PC-3 (cell line): ENCODE results near the gene CLTCL1. TPM values are rescaled to one million over a fixed set of nuclear protein-coding genes. Genes with fewer than 3 reads are reported as not detected.
A peak's percentile ranks its signal among the peaks of the same experiment; 100 is the strongest.

ENCODE experiments used
- ATAC-seq: fragments of 200-7000 bp; cut with Tn5 transposase; 2 replicates; pipeline ENCODE4 v1.9.1; 2020; ENCODE audit warnings: mild to moderate bottlenecking, moderate library complexity
- BruUV-seq: library from RNA; stranded (reverse); fragments of 400-500 nt; replicated peaks from 2 replicates; lab custom pipeline; 2021; lab: Mats Ljungman, UMichigan
- CTCF ChIA-PET: fragments of 300-600 bp; sonication (Branson Sonifier 250); formaldehyde crosslinking; loops from one replicate; lab custom pipeline; 2022; ENCODE audit warnings: antibody characterized with exemption; lab: Charles Lee
- POLR2A ChIA-PET: fragments of 300-600 bp; sonication (Branson Sonifier 250); formaldehyde crosslinking; loops from one replicate; lab custom pipeline; 2022; ENCODE audit warnings: antibody characterized with exemption; ENCODE audit not compliant: unreplicated experiment; lab: Charles Lee
- DNase-seq: peaks from one replicate; pipeline ENCODE4 v3.0.0-alpha.2; 2015
- H2AFZ ChIP-seq: fragments of 300-600 bp; sonication (generic); 2 replicates; pipeline ENCODE4 v1.6.0; 2016; ENCODE audit warnings: antibody characterized with exemption, low read length
- H3F3A ChIP-seq: fragments of 300-600 bp; sonication (generic); one replicate; pipeline ENCODE4 v1.6.0; 2017; ENCODE audit warnings: antibody characterized with exemption, low read length, control low read depth, mild to moderate bottlenecking; ENCODE audit not compliant: unreplicated experiment
- H3K27ac ChIP-seq: fragments of 300-600 bp; sonication (generic); 2 replicates; pipeline ENCODE4 v1.5.1; 2016; ENCODE audit warnings: mild to moderate bottlenecking, low read length
- H3K27me3 ChIP-seq: fragments of 300-600 bp; sonication (generic); 2 replicates; pipeline ENCODE4 v1.6.1; 2016; ENCODE audit warnings: low read length, mixed read lengths
- H3K36me3 ChIP-seq: fragments of 300-600 bp; sonication (generic); 2 replicates; pipeline ENCODE4 v1.6.1; 2016; ENCODE audit warnings: low read depth, mixed run types, low read length, mixed read lengths
- H3K4me1 ChIP-seq: fragments of 300-600 bp; sonication (generic); 2 replicates; pipeline ENCODE4 v1.5.1; 2016; ENCODE audit warnings: low read length; ENCODE audit not compliant: insufficient read depth
- H3K4me2 ChIP-seq: fragments of 300-600 bp; sonication (generic); 2 replicates; pipeline ENCODE4 v1.6.0; 2016; ENCODE audit warnings: low read length
- H3K4me3 ChIP-seq: fragments of 300-600 bp; sonication (generic); 2 replicates; pipeline ENCODE4 v1.5.1; 2016; ENCODE audit warnings: mild to moderate bottlenecking, low read length, mixed read lengths
- H3K79me2 ChIP-seq: fragments of 300-600 bp; sonication (generic); 2 replicates; pipeline ENCODE4 v1.6.1; 2017; ENCODE audit warnings: low read length, mixed read lengths
- H3K9ac ChIP-seq: fragments of 300-600 bp; sonication (generic); 2 replicates; pipeline ENCODE4 v1.6.0; 2016; ENCODE audit warnings: mild to moderate bottlenecking, low read length
- H3K9me2 ChIP-seq: fragments of 300-600 bp; sonication (generic); replicated peaks from 2 replicates; pipeline ENCODE4 v1.6.1; 2016; ENCODE audit warnings: mixed run types, low read length, mixed read lengths
- H3K9me3 ChIP-seq: fragments of 300-600 bp; sonication (generic); 2 replicates; pipeline ENCODE4 v1.6.1; 2016; ENCODE audit warnings: low read length, mixed read lengths
- H4K20me1 ChIP-seq: fragments of 300-600 bp; sonication (generic); 2 replicates; pipeline ENCODE4 v1.6.1; 2016; ENCODE audit warnings: low read length, mixed read lengths
- EZH2 ChIP-seq: fragments of 300-600 bp; sonication (generic); IDR thresholded peaks from one replicate; pipeline ENCODE4 v1.6.1; 2017; ENCODE audit warnings: antibody characterized with exemption, mild to moderate bottlenecking, low read length; ENCODE audit not compliant: unreplicated experiment
- EZH2phosphoT487 ChIP-seq: fragments of 300-600 bp; sonication (generic); IDR thresholded peaks from 2 replicates; pipeline ENCODE4 v1.6.1; 2018; ENCODE audit warnings: mild to moderate bottlenecking, antibody characterized with exemption, low read length, borderline replicate concordance
- intact Hi-C: fragments of 100-400 bp; cut with micrococcal nuclease; formaldehyde crosslinking; loops from 2 replicates; pipeline ENCODE4 v1.9.0; 2023
- total RNA-seq: library from RNA; depleted of rRNA; stranded (reverse); fragments of >200 nt; gene quantifications from 2 replicates; pipeline ENCODE4 v1.2.3, GENCODE V29; 2014
- TF ChIP-seq, protein P1 (sequence below): fragments of 300-600 bp; sonication (generic); conservative IDR thresholded peaks from 2 replicates; pipeline ENCODE4 v1.5.1; 2017; ENCODE audit warnings: antibody characterized with exemption, low read depth, mild to moderate bottlenecking, low read length

The CLTCL1 gene
- total RNA-seq, 1 experiment from 2014 or later, result 5.5 TPM

DNA sequence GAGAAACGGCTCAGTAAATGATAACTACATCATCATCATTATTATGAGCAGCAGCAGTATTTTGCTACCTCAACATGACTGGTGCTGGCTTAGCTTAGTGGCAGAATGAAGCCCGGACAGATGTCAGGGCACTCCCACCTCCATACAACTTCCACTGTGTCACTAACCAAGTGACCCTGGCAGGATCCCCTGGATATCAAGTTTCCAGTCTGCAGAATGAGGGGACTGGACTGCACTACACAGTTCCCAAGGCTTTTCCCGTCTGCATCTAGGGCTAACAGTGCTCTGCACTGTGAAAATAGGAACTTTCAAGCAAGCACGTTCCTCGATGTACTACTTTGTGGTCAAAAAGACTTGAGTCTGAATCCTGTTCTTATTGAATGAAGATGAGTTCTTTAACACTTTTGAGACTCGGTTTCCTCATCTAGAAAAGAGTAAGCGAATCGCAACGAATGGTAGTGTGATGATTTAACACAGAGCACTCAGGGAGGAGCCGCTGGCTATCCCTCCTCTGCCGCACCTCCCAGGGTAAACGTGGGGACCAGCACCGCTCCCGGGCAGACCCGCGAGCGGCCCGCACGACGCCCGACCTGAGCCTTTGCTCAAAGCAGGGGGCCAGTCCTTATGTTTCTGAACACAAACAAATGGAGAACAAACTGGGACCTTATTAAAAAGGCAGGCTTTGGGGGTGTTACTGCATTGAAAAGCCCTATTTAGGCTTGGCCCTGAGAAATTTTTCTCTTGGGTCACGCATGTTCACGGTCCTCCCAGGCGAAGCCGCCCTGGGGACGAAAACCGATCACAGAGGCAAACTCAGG is 910 bp downstream of the CLTCL1 start:
- Histone ChIP-seq H3K4me2 (peak overlapping the region; percentile 100), H3K9ac (peak overlapping the region; percentile 75), H3K9me2 (no peaks in the 10 kb centered on the region), H4K20me1 (no peaks in the 10 kb centered on the region), H3F3A (no peaks in the 10 kb centered on the region), H3K27me3 (no peaks in the 10 kb centered on the region), H3K4me1 (peaks cover 47% of the 10 kb centered on the region), H3K27ac (peak overlapping the region; percentile 14; the same call in 1 of the 2 replicates), H3K4me3 (peak overlapping the region; percentile 86), H3K79me2 (peaks cover 11% of the 10 kb centered on the region), H2AFZ (peak overlapping the region; percentile 86), H3K36me3 (no peaks in the 10 kb centered on the region), H3K9me3 (no peaks in the 10 kb centered on the region)
- DNase-seq, result no peak
- POLR2A ChIA-PET, result interaction anchor here (0.6 kb wide), 1 partner anchor 157 kb away, joined by 3 read pairs; the partner anchor contains the start of gene C22orf39
- intact Hi-C loops, result loop anchor here (2.0 to 5.0 kb wide), 2 partner anchors 18 to 73 kb away; no protein-coding TSS in a partner anchor
- BruUV-seq, result TSS peak; percentile 42
- CTCF ChIA-PET, result no interaction called here
- TF ChIP-seq, protein P1, sequence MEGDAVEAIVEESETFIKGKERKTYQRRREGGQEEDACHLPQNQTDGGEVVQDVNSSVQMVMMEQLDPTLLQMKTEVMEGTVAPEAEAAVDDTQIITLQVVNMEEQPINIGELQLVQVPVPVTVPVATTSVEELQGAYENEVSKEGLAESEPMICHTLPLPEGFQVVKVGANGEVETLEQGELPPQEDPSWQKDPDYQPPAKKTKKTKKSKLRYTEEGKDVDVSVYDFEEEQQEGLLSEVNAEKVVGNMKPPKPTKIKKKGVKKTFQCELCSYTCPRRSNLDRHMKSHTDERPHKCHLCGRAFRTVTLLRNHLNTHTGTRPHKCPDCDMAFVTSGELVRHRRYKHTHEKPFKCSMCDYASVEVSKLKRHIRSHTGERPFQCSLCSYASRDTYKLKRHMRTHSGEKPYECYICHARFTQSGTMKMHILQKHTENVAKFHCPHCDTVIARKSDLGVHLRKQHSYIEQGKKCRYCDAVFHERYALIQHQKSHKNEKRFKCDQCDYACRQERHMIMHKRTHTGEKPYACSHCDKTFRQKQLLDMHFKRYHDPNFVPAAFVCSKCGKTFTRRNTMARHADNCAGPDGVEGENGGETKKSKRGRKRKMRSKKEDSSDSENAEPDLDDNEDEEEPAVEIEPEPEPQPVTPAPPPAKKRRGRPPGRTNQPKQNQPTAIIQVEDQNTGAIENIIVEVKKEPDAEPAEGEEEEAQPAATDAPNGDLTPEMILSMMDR, result no peak
- TF ChIP-seq EZH2phosphoT487 (no peak), EZH2 (no peak)
- ATAC-seq, result 0 out of 2 replicates have a peak, but pooled peaks have one; percentile 11

DNA sequence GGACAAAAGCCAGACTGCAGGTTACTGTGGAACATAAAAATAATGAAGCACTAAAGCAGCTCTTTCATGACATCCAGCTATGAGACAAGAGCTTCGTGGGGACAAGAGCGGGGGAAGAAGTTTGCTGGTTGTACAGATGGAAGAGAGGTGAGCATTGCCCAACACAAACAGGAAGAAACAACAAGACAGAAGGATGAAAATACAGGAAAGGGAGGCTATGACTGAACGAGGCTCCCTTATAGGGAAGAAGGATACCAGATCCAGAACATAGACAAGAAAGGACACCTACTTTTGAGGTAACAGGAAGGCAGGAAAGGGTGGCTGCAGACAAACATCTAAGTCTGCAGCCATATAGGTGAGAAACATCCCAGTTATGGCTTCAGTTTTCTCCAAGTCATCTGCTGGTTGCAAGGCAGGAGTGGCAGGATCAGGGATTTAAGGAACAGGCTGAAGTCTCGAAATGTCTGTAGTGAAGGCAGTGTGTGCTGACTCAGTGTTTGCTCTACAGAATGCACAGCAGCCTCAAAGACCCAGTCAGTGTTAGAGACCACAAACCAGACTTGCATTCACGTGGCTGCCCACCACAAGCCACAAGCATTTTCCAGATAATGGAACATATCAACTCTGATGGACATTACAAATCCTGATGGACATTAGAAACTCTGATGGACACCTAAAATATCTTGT is 1.9 kb downstream of the CLTCL1 start:
- Histone ChIP-seq H3F3A (no peaks in the 10 kb centered on the region), H3K27me3 (no peaks in the 10 kb centered on the region), H2AFZ (peak overlapping the region; percentile 86; the same call in 1 of the 2 replicates), H3K4me2 (peak overlapping the region; percentile 100), H4K20me1 (no peaks in the 10 kb centered on the region), H3K27ac (peak overlapping the region; percentile 14; the same call in 1 of the 2 replicates), H3K9me3 (no peaks in the 10 kb centered on the region), H3K4me3 (peak overlapping the region; percentile 86; the same call in 1 of the 2 replicates), H3K79me2 (peaks cover 11% of the 10 kb centered on the region), H3K4me1 (peaks cover 47% of the 10 kb centered on the region), H3K9ac (no peak overlapping the region), H3K9me2 (no peaks in the 10 kb centered on the region), H3K36me3 (no peaks in the 10 kb centered on the region)
- ChIA-PET CTCF (no interaction called here), POLR2A (no interaction called here)
- intact Hi-C loops, result loop anchor here (2.0 to 5.0 kb wide), 2 partner anchors 17 to 72 kb away; no protein-coding TSS in a partner anchor
- ATAC-seq (peak; percentile 19; the same call in 1 of the 2 replicates), DNase-seq (peak; percentile 62)
- no TSS peak for BruUV-seq
- TF ChIP-seq, protein P1, result no peak
- no peak for TF ChIP-seq EZH2
- no peak for TF ChIP-seq EZH2phosphoT487
